Loucy (cell line): Measurements from ENCODE around the gene SEC24A.

Experiments used
- CTCF ChIP-seq: fragments of 200-600 bp; sonication (generic); conservative IDR thresholded peaks from 2 replicates; pipeline ENCODE4 v1.5.1; 2014; ENCODE audit warnings: mild to moderate bottlenecking, antibody characterized with exemption, low read length
- EZH2phosphoT487 ChIP-seq: fragments of 200-600 bp; IDR thresholded peaks from 2 replicates; pipeline ENCODE4 v1.6.1; 2018; ENCODE audit warnings: antibody characterized with exemption, mild to moderate bottlenecking, moderate library complexity, borderline replicate concordance

GRCh38 chr5:134600600-134600999, 48.0 kb upstream of the SEC24A start:
- TF ChIP-seq CTCF (no peak), EZH2phosphoT487 (no peak)
